ENCODE measurements around the gene SART3.

The SART3 gene

DNA sequence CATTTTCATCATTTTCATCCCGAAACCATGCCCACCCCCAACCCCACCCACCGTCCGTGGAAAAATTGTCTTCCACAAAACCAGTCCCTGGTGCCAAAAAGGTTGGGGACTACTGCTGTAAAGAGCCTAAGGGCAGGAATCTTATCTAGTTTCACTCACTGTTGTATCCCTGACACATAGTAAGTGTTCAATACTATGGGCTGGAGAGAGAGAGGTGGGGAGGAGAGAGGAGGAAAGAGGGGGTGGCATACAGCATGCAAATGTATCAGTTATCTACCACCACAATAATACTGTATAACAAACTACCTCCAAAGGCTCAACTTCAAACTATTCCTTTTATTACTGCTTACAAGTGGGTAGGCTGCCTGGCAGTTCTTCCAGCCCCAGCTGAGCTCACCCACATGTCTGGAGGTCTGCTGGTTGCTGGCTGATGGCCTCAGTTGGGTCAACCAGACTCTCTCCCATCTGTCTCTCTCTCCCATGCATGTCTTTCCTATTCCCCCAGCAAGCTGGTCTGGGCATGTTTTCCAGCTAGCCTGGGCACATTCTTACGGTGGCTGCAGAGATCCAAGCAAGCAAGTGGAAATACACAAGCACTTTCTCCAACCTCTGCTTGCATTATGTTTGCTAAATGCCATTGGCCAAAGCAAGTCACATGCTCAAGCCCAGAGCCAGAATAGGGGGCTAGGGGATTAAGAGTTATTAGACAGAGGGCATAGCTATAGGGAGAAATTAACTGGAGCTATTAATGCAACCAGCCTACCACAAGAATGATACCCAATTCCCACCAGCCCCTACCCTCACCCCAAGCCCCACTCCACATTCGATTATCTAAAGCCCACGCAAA lies 77.5 kb downstream of the SART3 start:
- Mint-ChIP-seq H3K9me3 (peaks cover 9% of the 10 kb centered on the region), H3K4me1 (no peaks in the 10 kb centered on the region), H3K36me3 (ENCODE audit: low read depth) (no peaks in the 10 kb centered on the region), H3K27ac (no peak overlapping the region), H3K27me3 (ENCODE audit: low read depth) (peaks cover 20% of the 10 kb centered on the region), H3K4me3 (no peak overlapping the region)
- no peak for TF ChIP-seq CTCF (IDR thresholded peaks at IDR 0.05; ENCODE audit: unreplicated experiment in 3 of 3)

- H3K4me1 Mint-ChIP-seq, result no peaks in the 10 kb centered on the region
- peaks cover 20% of the 10 kb centered on the region for H3K27me3 Mint-ChIP-seq (ENCODE audit: low read depth)
- H3K9me3 Mint-ChIP-seq, result peaks cover 9% of the 10 kb centered on the region
- no peak overlapping the region for H3K27ac Mint-ChIP-seq
- no peaks in the 10 kb centered on the region for H3K36me3 Mint-ChIP-seq (ENCODE audit: low read depth)
- H3K4me3 Mint-ChIP-seq, result no peak overlapping the region
- no peak for TF ChIP-seq CTCF (IDR thresholded peaks at IDR 0.05; ENCODE audit: unreplicated experiment in 3 of 3)
These were observed 78.2 kb downstream of the SART3 start for GRCh38 chr12:108482717-108483212.

- Mint-ChIP-seq H3K27me3 (ENCODE audit: low read depth) (peaks cover 24% of the 10 kb centered on the region), H3K27ac (no peak overlapping the region), H3K4me1 (no peaks in the 10 kb centered on the region), H3K4me3 (no peak overlapping the region), H3K36me3 (ENCODE audit: low read depth) (no peaks in the 10 kb centered on the region), H3K9me3 (no peaks in the 10 kb centered on the region)
- no peak for TF ChIP-seq CTCF (IDR thresholded peaks at IDR 0.05; ENCODE audit: unreplicated experiment in 3 of 3)
These were observed 81.5 kb downstream of the SART3 start for GRCh38 chr12:108479364-108480070.

DNA sequence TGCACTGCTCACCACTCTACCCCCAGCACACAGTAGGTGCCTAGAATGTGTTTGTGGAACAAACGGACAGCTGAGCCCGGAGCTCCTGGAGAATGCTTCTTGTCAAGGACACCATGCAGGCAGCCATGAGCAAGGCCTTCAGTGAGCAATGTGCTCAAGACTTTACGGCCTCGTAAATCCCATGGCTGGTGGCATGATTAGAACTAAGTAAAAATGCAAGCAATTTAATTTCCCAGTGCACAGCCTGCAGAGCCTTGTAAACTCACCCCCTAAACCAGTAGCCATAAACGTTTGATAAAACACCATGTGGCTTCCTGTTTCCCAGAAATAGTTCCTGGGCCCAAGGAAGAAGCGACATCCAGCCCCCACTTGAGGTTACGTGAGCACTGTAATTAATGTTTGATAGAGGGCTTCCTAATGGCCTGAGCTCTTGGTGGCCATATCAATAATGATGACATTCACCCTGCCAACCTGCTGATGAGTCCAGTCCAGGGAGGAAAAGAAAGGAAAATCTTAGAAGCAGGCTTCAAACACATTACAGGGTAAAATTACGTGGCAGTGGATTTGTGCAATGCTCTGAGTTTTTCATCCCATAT lies 82.3 kb downstream of the SART3 start:
- H3K4me1 Mint-ChIP-seq, result no peaks in the 10 kb centered on the region
- no peaks in the 10 kb centered on the region for H3K36me3 Mint-ChIP-seq (ENCODE audit: low read depth)
- no peak overlapping the region for H3K27ac Mint-ChIP-seq
- H3K27me3 Mint-ChIP-seq (ENCODE audit: low read depth), result peaks cover 30% of the 10 kb centered on the region
- no peak overlapping the region for H3K4me3 Mint-ChIP-seq
- no peaks in the 10 kb centered on the region for H3K9me3 Mint-ChIP-seq
- TF ChIP-seq CTCF (IDR thresholded peaks at IDR 0.05; ENCODE audit: unreplicated experiment in 3 of 3), result no peak

- Mint-ChIP-seq H3K9me3 (no peaks in the 10 kb centered on the region), H3K4me1 (no peaks in the 10 kb centered on the region), H3K36me3 (ENCODE audit: low read depth) (no peaks in the 10 kb centered on the region), H3K27ac (no peak overlapping the region), H3K27me3 (ENCODE audit: low read depth) (peaks cover 28% of the 10 kb centered on the region), H3K4me3 (no peak overlapping the region)
- no peak for TF ChIP-seq CTCF (IDR thresholded peaks at IDR 0.05; ENCODE audit: unreplicated experiment in 3 of 3)
These were observed 83.1 kb downstream of the SART3 start for GRCh38 chr12:108477881-108478259.
